SK-N-SH (cell line): ENCODE data around the gene TELO2. TPM values are rescaled to one million over a fixed set of nuclear protein-coding genes. Genes with fewer than 3 reads are reported as not detected.

Source experiments
- CTCF ChIA-PET: fragments of 300-600, 350-600 bp; formaldehyde crosslinking; extraction: SDS; loops from one replicate; lab custom pipeline; 2021; lab: Yijun Ruan, JAX
- POLR2A ChIA-PET: fragments of 350-600 bp; sonication (Branson Sonifier 250); formaldehyde crosslinking; extraction: SDS; loops from one replicate; lab custom pipeline; 2020; ENCODE audit warnings: antibody characterized with exemption, inconsistent platforms; lab: Yijun Ruan, JAX
- DNase-seq: peaks from one replicate; pipeline ENCODE4 v3.0.0; 2012
- H2AFZ ChIP-seq: fragments of 200-600 bp; sonication (generic); 2 replicates; pipeline ENCODE4 v1.8.1; 2016; ENCODE audit warnings: antibody characterized with exemption, mild to moderate bottlenecking, low read depth
- H3F3A ChIP-seq: fragments of 200-600 bp; sonication (generic); replicated peaks from 2 replicates; pipeline ENCODE3; 2016; ENCODE audit warnings: antibody characterized with exemption, mild to moderate bottlenecking; ENCODE audit not compliant: insufficient read depth
- H3K27ac ChIP-seq, 2 experiments: fragments of 200-500 bp in 1 of 2; fragments of 200-600 bp in 1 of 2; sonication (Bioruptor generic) in 1 of 2; sonication (generic), shearing (Covaris generic) in 1 of 2; 2 replicates each; pipeline versions ENCODE4 v1.5.1 to v1.6.1; 2014 to 2016; ENCODE audit warnings: low read depth in 2 of 2, inconsistent platforms in 1 of 2, low read length in 1 of 2, mild to moderate bottlenecking in 1 of 2, mixed read lengths in 1 of 2
- H3K27me3 ChIP-seq: fragments of 200-600 bp; sonication (generic), shearing (Covaris generic); 2 replicates; pipeline ENCODE4 v1.6.1; 2016; ENCODE audit warnings: mixed run types; ENCODE audit not compliant: insufficient read depth
- H3K36me3 ChIP-seq, 2 experiments: fragments of 200-500 bp in 1 of 2; fragments of 200-600 bp in 1 of 2; sonication (Bioruptor generic) in 1 of 2; sonication (generic) in 1 of 2; replicated peaks in 1 of 2; 2 replicates each; pipeline versions ENCODE3 to v1.5.1; 2014 to 2016; ENCODE audit warnings: low read length in 1 of 2, mild to moderate bottlenecking in 1 of 2; ENCODE audit not compliant: insufficient read depth in 2 of 2, control insufficient read depth in 1 of 2
- H3K4me1 ChIP-seq, 2 experiments: fragments of 200-500 bp in 1 of 2; fragments of 200-600 bp in 1 of 2; sonication (Bioruptor generic) in 1 of 2; sonication (generic), shearing (Covaris generic) in 1 of 2; 2 replicates each; pipeline versions ENCODE4 v1.5.1 to v1.6.1; 2014 to 2016; ENCODE audit warnings: low read depth in 1 of 2, low read length in 1 of 2, mixed run types in 1 of 2; ENCODE audit not compliant: insufficient read depth in 2 of 2, control insufficient read depth in 1 of 2
- H3K4me2 ChIP-seq: fragments of 200-600 bp; sonication (generic), shearing (Covaris generic); 2 replicates; pipeline ENCODE4 v1.6.1; 2017; ENCODE audit warnings: mixed run types
- H3K4me3 ChIP-seq, 2 experiments: fragments of 200-500 bp in 1 of 2; fragments of 200-600 bp in 1 of 2; sonication (Bioruptor generic) in 1 of 2; sonication (generic), shearing (Covaris generic) in 1 of 2; 2 replicates each; pipeline versions ENCODE4 v1.5.1 to v1.8.1; 2014 to 2016; ENCODE audit warnings: low read depth in 2 of 2, inconsistent platforms in 1 of 2, low read length in 1 of 2, mild to moderate bottlenecking in 1 of 2, mixed read lengths in 1 of 2, moderate library complexity in 1 of 2
- H3K79me2 ChIP-seq: fragments of 200-600 bp; sonication (generic); 2 replicates; pipeline ENCODE4 v1.8.1; 2017; ENCODE audit warnings: mild to moderate bottlenecking; ENCODE audit not compliant: insufficient read depth
- H3K9ac ChIP-seq: fragments of 200-600 bp; sonication (generic); 2 replicates; pipeline ENCODE4 v1.6.1; 2017; ENCODE audit warnings: mixed run types
- H3K9me2 ChIP-seq: fragments of 200-600 bp; sonication (generic); 2 replicates; pipeline ENCODE4 v1.6.1; 2017; ENCODE audit warnings: mixed run types
- H3K9me3 ChIP-seq: fragments of 200-600 bp; sonication (generic); 2 replicates; pipeline ENCODE4 v1.6.1; 2017; ENCODE audit warnings: mixed run types, mild to moderate bottlenecking, moderate library complexity
- H4K20me1 ChIP-seq: fragments of 200-600 bp; sonication (generic); 2 replicates; pipeline ENCODE4 v1.6.1; 2017; ENCODE audit warnings: mild to moderate bottlenecking, mixed run types; ENCODE audit not compliant: insufficient read depth
- ELF1 ChIP-seq: IDR thresholded peaks from 2 replicates; pipeline ENCODE4 v1.4.0; 2012
- EZH2phosphoT487 ChIP-seq: fragments of 200-600 bp; sonication (generic); IDR thresholded peaks from 2 replicates; pipeline ENCODE4 v1.6.1; 2017; ENCODE audit warnings: low read depth, mixed run types, mild to moderate bottlenecking, antibody characterized with exemption, moderate library complexity, borderline replicate concordance
- FOXJ3 ChIP-seq: sonication (generic); formaldehyde crosslinking; IDR thresholded peaks from 2 replicates; pipeline ENCODE4 v1.5.1; 2020; ENCODE audit warnings: mild to moderate bottlenecking, missing genetic modification reagents
- GABPA ChIP-seq: IDR thresholded peaks from 2 replicates; pipeline ENCODE4 v1.4.0; 2012; ENCODE audit warnings: low read depth, mild to moderate bottlenecking
- JUND ChIP-seq: IDR thresholded peaks from 2 replicates; pipeline ENCODE4 v1.4.0; 2012
- NFIC ChIP-seq: IDR thresholded peaks from 2 replicates; pipeline ENCODE4 v1.4.0; 2012; ENCODE audit warnings: borderline replicate concordance
- PBX3 ChIP-seq: IDR thresholded peaks from 2 replicates; pipeline ENCODE4; 2012
- RFX5 ChIP-seq: IDR thresholded peaks from 2 replicates; pipeline ENCODE4 v1.6.1; 2012; ENCODE audit warnings: mild to moderate bottlenecking, improper control_type of control experiment, low read length
- SIN3A ChIP-seq: IDR thresholded peaks from 2 replicates; pipeline ENCODE4 v1.6.1; 2012; ENCODE audit warnings: low read depth, mild to moderate bottlenecking, low read length, moderate library complexity, borderline replicate concordance
- WGBS: methylation state at CpG from one replicate; pipeline ENCODE4 v1.1.6; 2017; ENCODE audit warnings: low lambda C conversion rate; 5-methylcytosine and 5-hydroxymethylcytosine counted together
- polyA plus RNA-seq, 3 experiments: library from polyadenylated mRNA; depleted of rRNA; stranded (reverse); fragments of >200 nt; gene quantifications; 2 replicates each; pipeline ENCODE4 v1.2.3, GENCODE V29; 2012
- TF ChIP-seq, protein P1 (sequence below): IDR thresholded peaks from 2 replicates; pipeline ENCODE4 v1.6.1; 2012; ENCODE audit warnings: mild to moderate bottlenecking, low read depth, low read length, moderate library complexity
- TF ChIP-seq, protein P2 (sequence below): IDR thresholded peaks from 2 replicates; pipeline ENCODE4 v1.4.0; 2012; ENCODE audit warnings: low read depth, borderline replicate concordance
- TF ChIP-seq, protein P3 (sequence below): IDR thresholded peaks from 2 replicates; pipeline ENCODE4 v1.4.0; 2012; ENCODE audit warnings: low read depth, borderline replicate concordance
- TF ChIP-seq, protein P4 (sequence below): IDR thresholded peaks from 2 replicates; pipeline ENCODE4 v1.4.0; 2012; ENCODE audit warnings: low read depth
- TF ChIP-seq, protein P5 (sequence below): fragments of 150-350 bp; IDR thresholded peaks from 2 replicates; pipeline ENCODE4 v1.6.1; 2017; ENCODE audit warnings: antibody characterized with exemption, low read length, low read depth, borderline replicate concordance
- TF ChIP-seq, protein P6 (sequence below): fragments of 150-350 bp; IDR thresholded peaks from 2 replicates; pipeline ENCODE4 v1.6.1; 2016; ENCODE audit warnings: mild to moderate bottlenecking, low read depth, low read length

Gene TELO2
- polyA plus RNA-seq, 1 of the 3 experiments (the other 2 are of a cell fraction): 24.2 TPM

- TF ChIP-seq, protein P1, sequence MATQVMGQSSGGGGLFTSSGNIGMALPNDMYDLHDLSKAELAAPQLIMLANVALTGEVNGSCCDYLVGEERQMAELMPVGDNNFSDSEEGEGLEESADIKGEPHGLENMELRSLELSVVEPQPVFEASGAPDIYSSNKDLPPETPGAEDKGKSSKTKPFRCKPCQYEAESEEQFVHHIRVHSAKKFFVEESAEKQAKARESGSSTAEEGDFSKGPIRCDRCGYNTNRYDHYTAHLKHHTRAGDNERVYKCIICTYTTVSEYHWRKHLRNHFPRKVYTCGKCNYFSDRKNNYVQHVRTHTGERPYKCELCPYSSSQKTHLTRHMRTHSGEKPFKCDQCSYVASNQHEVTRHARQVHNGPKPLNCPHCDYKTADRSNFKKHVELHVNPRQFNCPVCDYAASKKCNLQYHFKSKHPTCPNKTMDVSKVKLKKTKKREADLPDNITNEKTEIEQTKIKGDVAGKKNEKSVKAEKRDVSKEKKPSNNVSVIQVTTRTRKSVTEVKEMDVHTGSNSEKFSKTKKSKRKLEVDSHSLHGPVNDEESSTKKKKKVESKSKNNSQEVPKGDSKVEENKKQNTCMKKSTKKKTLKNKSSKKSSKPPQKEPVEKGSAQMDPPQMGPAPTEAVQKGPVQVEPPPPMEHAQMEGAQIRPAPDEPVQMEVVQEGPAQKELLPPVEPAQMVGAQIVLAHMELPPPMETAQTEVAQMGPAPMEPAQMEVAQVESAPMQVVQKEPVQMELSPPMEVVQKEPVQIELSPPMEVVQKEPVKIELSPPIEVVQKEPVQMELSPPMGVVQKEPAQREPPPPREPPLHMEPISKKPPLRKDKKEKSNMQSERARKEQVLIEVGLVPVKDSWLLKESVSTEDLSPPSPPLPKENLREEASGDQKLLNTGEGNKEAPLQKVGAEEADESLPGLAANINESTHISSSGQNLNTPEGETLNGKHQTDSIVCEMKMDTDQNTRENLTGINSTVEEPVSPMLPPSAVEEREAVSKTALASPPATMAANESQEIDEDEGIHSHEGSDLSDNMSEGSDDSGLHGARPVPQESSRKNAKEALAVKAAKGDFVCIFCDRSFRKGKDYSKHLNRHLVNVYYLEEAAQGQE: no peak
- no peak for TF ChIP-seq NFIC
Observed at GRCh38 chr16:1495889-1496262, 2.7 kb downstream of the TELO2 start (continued).

- no peaks in the 10 kb centered on the region for H3K27me3 ChIP-seq
- no peaks in the 10 kb centered on the region for H3K9me3 ChIP-seq
- peaks cover 0 to 49% of the 10 kb centered on the region in 2 experiments for H3K36me3 ChIP-seq
- WGBS: 96% methylated on average over 19 of the region's 25 CpGs
- no peaks in the 10 kb centered on the region for H4K20me1 ChIP-seq
- TF ChIP-seq, protein P2, sequence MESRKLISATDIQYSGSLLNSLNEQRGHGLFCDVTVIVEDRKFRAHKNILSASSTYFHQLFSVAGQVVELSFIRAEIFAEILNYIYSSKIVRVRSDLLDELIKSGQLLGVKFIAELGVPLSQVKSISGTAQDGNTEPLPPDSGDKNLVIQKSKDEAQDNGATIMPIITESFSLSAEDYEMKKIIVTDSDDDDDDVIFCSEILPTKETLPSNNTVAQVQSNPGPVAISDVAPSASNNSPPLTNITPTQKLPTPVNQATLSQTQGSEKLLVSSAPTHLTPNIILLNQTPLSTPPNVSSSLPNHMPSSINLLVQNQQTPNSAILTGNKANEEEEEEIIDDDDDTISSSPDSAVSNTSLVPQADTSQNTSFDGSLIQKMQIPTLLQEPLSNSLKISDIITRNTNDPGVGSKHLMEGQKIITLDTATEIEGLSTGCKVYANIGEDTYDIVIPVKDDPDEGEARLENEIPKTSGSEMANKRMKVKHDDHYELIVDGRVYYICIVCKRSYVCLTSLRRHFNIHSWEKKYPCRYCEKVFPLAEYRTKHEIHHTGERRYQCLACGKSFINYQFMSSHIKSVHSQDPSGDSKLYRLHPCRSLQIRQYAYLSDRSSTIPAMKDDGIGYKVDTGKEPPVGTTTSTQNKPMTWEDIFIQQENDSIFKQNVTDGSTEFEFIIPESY: no peak
- no peak for TF ChIP-seq RFX5
- TF ChIP-seq ELF1: no peak
- no peak for TF ChIP-seq PBX3
- no peak for TF ChIP-seq JUND
- no peak for TF ChIP-seq SIN3A
- TF ChIP-seq, protein P3, sequence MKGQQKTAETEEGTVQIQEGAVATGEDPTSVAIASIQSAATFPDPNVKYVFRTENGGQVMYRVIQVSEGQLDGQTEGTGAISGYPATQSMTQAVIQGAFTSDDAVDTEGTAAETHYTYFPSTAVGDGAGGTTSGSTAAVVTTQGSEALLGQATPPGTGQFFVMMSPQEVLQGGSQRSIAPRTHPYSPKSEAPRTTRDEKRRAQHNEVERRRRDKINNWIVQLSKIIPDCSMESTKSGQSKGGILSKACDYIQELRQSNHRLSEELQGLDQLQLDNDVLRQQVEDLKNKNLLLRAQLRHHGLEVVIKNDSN: no peak
- TF ChIP-seq, protein P4, sequence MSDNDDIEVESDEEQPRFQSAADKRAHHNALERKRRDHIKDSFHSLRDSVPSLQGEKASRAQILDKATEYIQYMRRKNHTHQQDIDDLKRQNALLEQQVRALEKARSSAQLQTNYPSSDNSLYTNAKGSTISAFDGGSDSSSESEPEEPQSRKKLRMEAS: no peak
- TF ChIP-seq, protein P5, sequence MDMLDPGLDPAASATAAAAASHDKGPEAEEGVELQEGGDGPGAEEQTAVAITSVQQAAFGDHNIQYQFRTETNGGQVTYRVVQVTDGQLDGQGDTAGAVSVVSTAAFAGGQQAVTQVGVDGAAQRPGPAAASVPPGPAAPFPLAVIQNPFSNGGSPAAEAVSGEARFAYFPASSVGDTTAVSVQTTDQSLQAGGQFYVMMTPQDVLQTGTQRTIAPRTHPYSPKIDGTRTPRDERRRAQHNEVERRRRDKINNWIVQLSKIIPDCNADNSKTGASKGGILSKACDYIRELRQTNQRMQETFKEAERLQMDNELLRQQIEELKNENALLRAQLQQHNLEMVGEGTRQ: no peak
- no peak for TF ChIP-seq GABPA
- no peak for TF ChIP-seq FOXJ3 (CRISPR knock-in tag)
- TF ChIP-seq, protein P6, sequence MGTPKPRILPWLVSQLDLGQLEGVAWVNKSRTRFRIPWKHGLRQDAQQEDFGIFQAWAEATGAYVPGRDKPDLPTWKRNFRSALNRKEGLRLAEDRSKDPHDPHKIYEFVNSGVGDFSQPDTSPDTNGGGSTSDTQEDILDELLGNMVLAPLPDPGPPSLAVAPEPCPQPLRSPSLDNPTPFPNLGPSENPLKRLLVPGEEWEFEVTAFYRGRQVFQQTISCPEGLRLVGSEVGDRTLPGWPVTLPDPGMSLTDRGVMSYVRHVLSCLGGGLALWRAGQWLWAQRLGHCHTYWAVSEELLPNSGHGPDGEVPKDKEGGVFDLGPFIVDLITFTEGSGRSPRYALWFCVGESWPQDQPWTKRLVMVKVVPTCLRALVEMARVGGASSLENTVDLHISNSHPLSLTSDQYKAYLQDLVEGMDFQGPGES: no peak
- no peak for TF ChIP-seq EZH2phosphoT487
- TF ChIP-seq, all 33 proteins: peak for 0
- POLR2A ChIA-PET: no interaction called here
- H3K9me2 ChIP-seq: no peaks in the 10 kb centered on the region
- H2AFZ ChIP-seq: no peak overlapping the region
- peaks cover 0 to 17% of the 10 kb centered on the region in 2 experiments; a peak in 1 of 4 replicates for H3K4me1 ChIP-seq
- H3F3A ChIP-seq: no peaks in the 10 kb centered on the region
- H3K79me2 ChIP-seq: peaks cover 17% of the 10 kb centered on the region; the same call in 1 of the 2 replicates
- H3K4me3 ChIP-seq: no peak overlapping the region
- H3K4me2 ChIP-seq: no peak overlapping the region
- CTCF ChIA-PET: no interaction called here
- no peak overlapping the region for H3K9ac ChIP-seq
- no peak overlapping the region for H3K27ac ChIP-seq
- DNase-seq: no peak
Observed at GRCh38 chr16:1496464-1496863, 3.3 kb downstream of the TELO2 start.
